IMR-90 (cell line): ENCODE measurements around the gene IL4R. TPM values are rescaled to one million over a fixed set of nuclear protein-coding genes. Genes with fewer than 3 reads are reported as not detected.

Source experiments
- ATAC-seq: fragments of 200-7000 bp; cut with Tn5 transposase; 2 replicates; pipeline ENCODE4 v1.9.1; 2020; ENCODE audit warnings: low read depth, mild to moderate bottlenecking, moderate library complexity
- BruUV-seq: library from RNA; stranded (reverse); fragments of 400-500 nt; replicated peaks from 2 replicates; lab custom pipeline; 2021; lab: Mats Ljungman, UMichigan
- CTCF ChIA-PET: fragments of 300-600 bp; formaldehyde crosslinking; extraction: SDS; loops from one replicate; lab custom pipeline; 2021; ENCODE audit warnings: antibody characterized with exemption; lab: Yijun Ruan, JAX
- POLR2A ChIA-PET: fragments of 300-600 bp; sonication (Branson Sonifier 250); formaldehyde crosslinking; loops from one replicate; lab custom pipeline; 2022; ENCODE audit warnings: antibody characterized with exemption; ENCODE audit not compliant: unreplicated experiment; lab: Charles Lee
- DNase-seq: peaks from one replicate; pipeline ENCODE4 v3.0.0; 2013
- H2AFZ ChIP-seq: replicated peaks from 2 replicates; pipeline ENCODE3; 2013; ENCODE audit warnings: low read length, mild to moderate bottlenecking; ENCODE audit not compliant: poor library complexity
- H2AK5ac ChIP-seq: 2 replicates; pipeline ENCODE4 v1.6.1; 2013; ENCODE audit warnings: low read depth, low read length, inconsistent platforms
- H2AK9ac ChIP-seq: replicated peaks from 2 replicates; pipeline ENCODE3; 2013; ENCODE audit warnings: mild to moderate bottlenecking, low read depth, low read length, moderate library complexity; ENCODE audit not compliant: poor library complexity
- H2BK120ac ChIP-seq: 2 replicates; pipeline ENCODE4 v1.6.1; 2013; ENCODE audit warnings: low read depth, low read length, inconsistent platforms
- H2BK15ac ChIP-seq: 3 replicates; pipeline ENCODE4 v1.6.1; 2013; ENCODE audit warnings: low read depth, low read length, inconsistent platforms
- H2BK20ac ChIP-seq: 2 replicates; pipeline ENCODE4 v1.6.1; 2013; ENCODE audit warnings: low read depth, mild to moderate bottlenecking, inconsistent platforms, low read length, moderate library complexity
- H2BK5ac ChIP-seq: 2 replicates; pipeline ENCODE4 v1.6.1; 2013; ENCODE audit warnings: mild to moderate bottlenecking, low read depth, low read length, inconsistent platforms; ENCODE audit not compliant: poor library complexity, severe bottlenecking
- H3K14ac ChIP-seq: replicated peaks from 2 replicates; pipeline ENCODE4 v1.6.1; 2013; ENCODE audit warnings: low read depth, low read length, inconsistent platforms
- H3K18ac ChIP-seq: 2 replicates; pipeline ENCODE4 v1.6.1; 2013; ENCODE audit warnings: low read depth, low read length, control low read depth
- H3K23ac ChIP-seq: 2 replicates; pipeline ENCODE4 v1.6.1; 2013; ENCODE audit warnings: low read depth, low read length, inconsistent platforms
- H3K27ac ChIP-seq: 2 replicates; pipeline ENCODE4 v1.5.1; 2013; ENCODE audit warnings: mild to moderate bottlenecking, control low read depth, low read length; ENCODE audit not compliant: insufficient read depth
- H3K27me3 ChIP-seq: 2 replicates; pipeline ENCODE4 v1.6.1; 2013; ENCODE audit warnings: low read length; ENCODE audit not compliant: control insufficient read depth, insufficient read depth
- H3K36me3 ChIP-seq: 2 replicates; pipeline ENCODE4 v1.6.1; 2013; ENCODE audit warnings: low read length, mixed read lengths; ENCODE audit not compliant: control insufficient read depth, insufficient read depth
- H3K4ac ChIP-seq: 2 replicates; pipeline ENCODE4 v1.6.1; 2013; ENCODE audit warnings: low read depth, low read length, inconsistent platforms
- H3K4me1 ChIP-seq: 2 replicates; pipeline ENCODE4 v1.6.1; 2013; ENCODE audit warnings: low read length, mixed read lengths; ENCODE audit not compliant: control insufficient read depth, insufficient read depth
- H3K4me2 ChIP-seq: 2 replicates; pipeline ENCODE4 v1.6.1; 2013; ENCODE audit warnings: low read depth, mild to moderate bottlenecking, control low read depth, low read length, moderate library complexity
- H3K4me3 ChIP-seq: 2 replicates; pipeline ENCODE4 v1.5.1; 2013; ENCODE audit warnings: low read depth, mild to moderate bottlenecking, control low read depth, low read length, moderate library complexity; ENCODE audit not compliant: insufficient read depth
- H3K56ac ChIP-seq: 2 replicates; pipeline ENCODE4 v1.6.1; 2013; ENCODE audit warnings: low read length, inconsistent platforms; ENCODE audit not compliant: insufficient read depth; ENCODE audit errors: extremely low read depth
- H3K79me1 ChIP-seq, 2 experiments: 2 replicates each; pipeline ENCODE4 v1.6.1; 2013; ENCODE audit warnings: low read length in 2 of 2, inconsistent platforms in 1 of 2, low read depth in 1 of 2
- H3K9ac ChIP-seq: 2 replicates; pipeline ENCODE4 v1.6.1; 2013; ENCODE audit warnings: low read depth, low read length, control low read depth
- H3K9me1 ChIP-seq: 2 replicates; pipeline ENCODE4 v1.6.1; 2013; ENCODE audit warnings: low read length, inconsistent platforms; ENCODE audit not compliant: insufficient read depth
- H3K9me3 ChIP-seq: 2 replicates; pipeline ENCODE4 v1.6.1; 2013; ENCODE audit warnings: low read length; ENCODE audit not compliant: control insufficient read depth, insufficient read depth
- H4K20me1 ChIP-seq: 2 replicates; pipeline ENCODE4 v1.6.1; 2013; ENCODE audit warnings: low read length, inconsistent platforms; ENCODE audit not compliant: insufficient read depth
- H4K5ac ChIP-seq: 2 replicates; pipeline ENCODE4 v1.6.1; 2013; ENCODE audit warnings: mild to moderate bottlenecking, low read depth, low read length, control low read depth
- H4K8ac ChIP-seq, 2 experiments: 2 replicates each; pipeline ENCODE4 v1.6.1; 2013; ENCODE audit warnings: low read depth in 2 of 2, low read length in 2 of 2, control low read depth in 1 of 2, inconsistent platforms in 1 of 2
- H4K91ac ChIP-seq: 2 replicates; pipeline ENCODE4 v1.6.1; 2013; ENCODE audit warnings: low read depth, low read length, inconsistent platforms; ENCODE audit not compliant: insufficient read depth
- MAZ ChIP-seq: IDR thresholded peaks from 2 replicates; pipeline ENCODE4 v1.6.1; 2012; ENCODE audit warnings: low read depth, mild to moderate bottlenecking, low read length, improper control_type of control experiment, moderate library complexity, borderline replicate concordance
- WGBS, 2 experiments: methylation state at CpG; one replicate each; pipeline versions ENCODE4 v1.1.5 to v1.1.7; 2013; ENCODE audit warnings: missing lambda C conversion rate in 2 of 2; ENCODE audit not compliant: insufficient read length in 1 of 2; ENCODE audit errors: extremely low coverage in 2 of 2; 5-methylcytosine and 5-hydroxymethylcytosine counted together
- dilution Hi-C: fragments of 300-500 bp; cut with HindIII; formaldehyde crosslinking; loops from one replicate; pipeline ENCODE4 v1.14.3; 2018; ENCODE audit warnings: low sequenced_read_pairs; ENCODE audit not compliant: unreplicated experiment
- in situ Hi-C: fragments of 300-500 bp; cut with MboI; formaldehyde crosslinking; loops from 3 replicates; pipeline ENCODE4 v1.14.3; 2019; ENCODE audit warnings: low sequenced_read_pairs, inconsistent platforms, mixed read lengths
- intact Hi-C: fragments of 100-400 bp; cut with micrococcal nuclease; formaldehyde crosslinking; loops from 2 replicates; pipeline ENCODE4 v1.10.0; 2022
- polyA plus RNA-seq, 3 experiments: library from polyadenylated mRNA; depleted of rRNA; stranded (reverse); fragments of >200 nt; gene quantifications; 2 replicates each; pipeline ENCODE4 v1.2.3, GENCODE V29; 2012; ENCODE audit warnings: low replicate concordance in 1 of 3
- total RNA-seq: library from RNA; depleted of rRNA; stranded (reverse); fragments of >200 nt; gene quantifications from 2 replicates; pipeline ENCODE4 v1.2.3, GENCODE V29; 2012

IL4R gene
- total and polyA plus RNA-seq, 2 of the 4 experiments (the other 2 are of a cell fraction): 6.3 to 18.7 TPM

- H3K4me2 ChIP-seq: peak overlapping the region; percentile 17; the same call in 1 of the 2 replicates
- H4K8ac ChIP-seq: peak overlapping the region; percentile 54 to 83
- H2BK5ac ChIP-seq: no peak overlapping the region
- H3K23ac ChIP-seq: 0 out of 2 replicates have a peak overlapping the region, but pooled peaks have one; percentile 19
- no peaks in the 10 kb centered on the region for H3K36me3 ChIP-seq
- H3K14ac ChIP-seq: peak overlapping the region; percentile 33
- H3K4me1 ChIP-seq: peaks cover 14% of the 10 kb centered on the region
- H2BK15ac ChIP-seq: peak overlapping the region; percentile 23; the same call in 1 of the 3 replicates
- WGBS, 2 experiments: 62% methylated on average over 3 of the region's 8 CpGs; no CpG with 5 or more reads in 1 of the 2 experiments
- ChIA-PET POLR2A (no interaction called here), CTCF (interaction anchor here (0.6 to 1.0 kb wide), 2 partner anchors 140 to 542 kb away, joined by 3 read pairs; no protein-coding TSS in a partner anchor)
- ATAC-seq: no peak
- H3K56ac ChIP-seq: no peak overlapping the region
- no peak overlapping the region for H3K9ac ChIP-seq
- no peaks in the 10 kb centered on the region for H3K27me3 ChIP-seq
- no peak overlapping the region for H3K18ac ChIP-seq
- H2AK9ac ChIP-seq: no peak overlapping the region
- H3K4ac ChIP-seq: peak overlapping the region; percentile 52
- no peak overlapping the region for H3K4me3 ChIP-seq
- H4K5ac ChIP-seq: peak overlapping the region; percentile 41; the same call in 1 of the 2 replicates
- peak overlapping the region; percentile 51; the same call in 1 of the 2 replicates for H4K91ac ChIP-seq
- no peaks in the 10 kb centered on the region for H4K20me1 ChIP-seq
- no peaks in the 10 kb centered on the region for H3K79me1 ChIP-seq
- in situ Hi-C loops (loop anchor here (5.0 kb wide), 2 partner anchors 78 to 142 kb away; no protein-coding TSS in a partner anchor), dilution Hi-C loops (no loop called here), intact Hi-C loops (no loop called here)
- peak overlapping the region; percentile 24; the same call in 1 of the 2 replicates for H2BK120ac ChIP-seq
- no peak for DNase-seq
- peak overlapping the region; percentile 75 for H2AK5ac ChIP-seq
- no peak for TF ChIP-seq MAZ
- BruUV-seq: no TSS peak
- H2BK20ac ChIP-seq: peak overlapping the region; percentile 18; the same call in 1 of the 2 replicates
- no peak overlapping the region for H3K27ac ChIP-seq
- H2AFZ ChIP-seq: peak overlapping the region; percentile 83
- H3K9me3 ChIP-seq: peaks cover 2% of the 10 kb centered on the region; the same call in 1 of the 2 replicates
- peaks cover 9% of the 10 kb centered on the region; the same call in 1 of the 2 replicates for H3K9me1 ChIP-seq
Observed at GRCh38 chr16:27374221-27374803, 60.5 kb downstream of the IL4R start.
